ENCODE results near the gene RNFT2. TPM values are rescaled to one million over a fixed set of nuclear protein-coding genes. Genes with fewer than 3 reads are reported as not detected.
A peak's percentile ranks its signal among the peaks of the same experiment; 100 is the strongest.

Gene RNFT2
- total RNA-seq, 3 donors from 2014 or later, result under 0.01 to 1.9 (median 1.6) TPM

DNA sequence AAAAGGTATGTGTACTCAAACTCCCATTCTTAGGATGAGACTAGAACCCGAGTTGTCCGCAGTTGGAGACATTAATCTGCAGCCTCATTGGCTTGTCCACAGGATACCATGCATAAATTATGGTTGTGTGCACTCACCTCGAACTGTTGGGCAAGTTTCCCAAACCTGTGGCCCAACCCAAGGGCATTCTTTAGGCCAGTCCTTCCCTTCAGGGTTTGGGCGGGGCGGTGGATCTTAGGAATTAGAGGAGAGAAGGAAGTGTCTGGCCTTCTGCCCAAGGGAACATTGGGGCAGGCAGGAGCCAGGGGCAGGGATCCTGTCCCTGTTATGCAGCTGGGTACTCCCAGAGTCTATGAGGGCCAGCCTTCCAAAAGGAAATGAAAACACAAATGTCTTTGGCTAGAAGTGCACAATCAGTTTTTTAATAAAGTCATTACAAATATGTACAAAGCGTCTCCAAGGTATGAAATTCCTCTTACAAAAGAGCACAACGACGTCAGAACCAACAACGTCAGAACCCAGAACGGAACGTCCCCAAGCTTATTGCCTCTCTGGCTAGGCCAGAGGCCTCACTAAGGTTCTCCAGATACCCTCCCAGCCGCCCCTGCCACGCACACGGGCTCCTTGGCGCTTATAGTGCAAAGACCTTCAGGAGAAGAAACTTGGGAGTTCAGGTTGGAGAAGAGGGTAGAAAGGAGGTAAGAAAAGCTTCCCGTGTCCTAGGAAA lies 117.8 kb downstream of the RNFT2 start:
- H3K36me3 ChIP-seq, result no peaks in the 10 kb centered on the region
- H3K27ac ChIP-seq, result no peak overlapping the region
- H3K4me3 ChIP-seq, result no peak overlapping the region
- no peaks in the 10 kb centered on the region for H3K9me3 ChIP-seq
- no peaks in the 10 kb centered on the region for H3K4me1 ChIP-seq
- intact Hi-C loops (cut with DNase I; ENCODE audit: low total_unique reads), result no loop called here
- peaks cover 0 to 5% of the 10 kb centered on the region in 2 donors for H3K27me3 ChIP-seq
- no peak for DNase-seq (ENCODE audit: low spot score in 2 of 2)
- TF ChIP-seq POLR2AphosphoS5 (IDR thresholded peaks at IDR 0.05) (no peak), POLR2A (IDR thresholded peaks at IDR 0.05) (no peak)
- TF ChIP-seq, protein P1, sequence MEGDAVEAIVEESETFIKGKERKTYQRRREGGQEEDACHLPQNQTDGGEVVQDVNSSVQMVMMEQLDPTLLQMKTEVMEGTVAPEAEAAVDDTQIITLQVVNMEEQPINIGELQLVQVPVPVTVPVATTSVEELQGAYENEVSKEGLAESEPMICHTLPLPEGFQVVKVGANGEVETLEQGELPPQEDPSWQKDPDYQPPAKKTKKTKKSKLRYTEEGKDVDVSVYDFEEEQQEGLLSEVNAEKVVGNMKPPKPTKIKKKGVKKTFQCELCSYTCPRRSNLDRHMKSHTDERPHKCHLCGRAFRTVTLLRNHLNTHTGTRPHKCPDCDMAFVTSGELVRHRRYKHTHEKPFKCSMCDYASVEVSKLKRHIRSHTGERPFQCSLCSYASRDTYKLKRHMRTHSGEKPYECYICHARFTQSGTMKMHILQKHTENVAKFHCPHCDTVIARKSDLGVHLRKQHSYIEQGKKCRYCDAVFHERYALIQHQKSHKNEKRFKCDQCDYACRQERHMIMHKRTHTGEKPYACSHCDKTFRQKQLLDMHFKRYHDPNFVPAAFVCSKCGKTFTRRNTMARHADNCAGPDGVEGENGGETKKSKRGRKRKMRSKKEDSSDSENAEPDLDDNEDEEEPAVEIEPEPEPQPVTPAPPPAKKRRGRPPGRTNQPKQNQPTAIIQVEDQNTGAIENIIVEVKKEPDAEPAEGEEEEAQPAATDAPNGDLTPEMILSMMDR (IDR thresholded peaks at IDR 0.05), result no peak

DNA sequence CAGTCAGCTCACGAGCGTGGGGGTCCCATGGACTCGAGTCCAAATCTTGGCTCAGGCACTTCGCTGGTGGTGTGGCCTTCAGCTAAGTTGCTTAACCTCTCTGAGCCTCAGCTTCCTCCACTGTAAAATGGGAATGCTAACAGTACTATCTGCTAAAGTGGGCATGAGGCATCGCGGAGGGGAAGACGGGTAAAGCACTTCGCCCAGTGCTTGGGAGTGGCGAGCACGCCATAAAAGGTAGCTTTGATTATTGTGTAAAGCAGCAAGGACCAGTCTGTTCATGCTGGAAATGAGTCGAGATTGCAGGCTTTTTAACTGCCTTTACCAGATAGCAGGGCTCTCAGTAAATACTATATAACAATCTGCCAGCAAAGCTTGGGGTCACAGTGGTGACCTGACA lies 118.6 kb downstream of the RNFT2 start:
- no peaks in the 10 kb centered on the region for H3K9me3 ChIP-seq
- TF ChIP-seq POLR2AphosphoS5 (IDR thresholded peaks at IDR 0.05) (no peak), POLR2A (IDR thresholded peaks at IDR 0.05) (no peak)
- TF ChIP-seq, protein P1 (IDR thresholded peaks at IDR 0.05), result no peak
- intact Hi-C loops (cut with DNase I; ENCODE audit: low total_unique reads), result no loop called here
- H3K27ac ChIP-seq, result no peak overlapping the region
- DNase-seq (ENCODE audit: low spot score in 2 of 2), result no peak
- no peaks in the 10 kb centered on the region for H3K36me3 ChIP-seq
- H3K4me1 ChIP-seq, result no peaks in the 10 kb centered on the region
- no peak overlapping the region for H3K4me3 ChIP-seq
- H3K27me3 ChIP-seq, result peaks cover 0 to 5% of the 10 kb centered on the region in 2 donors

DNA sequence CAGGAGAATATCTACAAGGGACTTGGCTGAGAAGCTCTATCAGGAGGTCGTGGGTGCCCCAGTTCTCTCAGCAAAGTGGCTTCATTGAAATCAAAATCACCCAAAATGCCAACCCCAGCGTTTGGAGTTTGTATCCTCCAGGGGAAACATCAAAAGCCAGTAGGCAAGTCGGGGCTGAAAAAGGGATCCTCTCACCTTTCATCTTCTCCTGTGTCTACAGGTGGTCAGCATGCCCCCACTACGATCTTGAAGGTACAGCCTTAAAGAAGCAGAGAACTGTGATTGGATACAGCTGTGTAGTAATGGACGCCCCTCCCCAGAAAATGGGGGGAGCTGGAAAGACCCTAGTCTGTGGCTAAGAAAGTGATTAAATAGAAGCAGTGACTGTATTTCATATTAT lies 121.0 kb downstream of the RNFT2 start:
- Histone ChIP-seq H3K4me3 (peak overlapping the region in 2 of 3 donors; percentile 43 to 63), H3K9me3 (no peaks in the 10 kb centered on the region), H3K4me1 (no peaks in the 10 kb centered on the region), H3K27me3 (peaks cover 0 to 5% of the 10 kb centered on the region in 2 donors), H3K27ac (no peak overlapping the region), H3K36me3 (no peaks in the 10 kb centered on the region)
- TF ChIP-seq, protein P1 (IDR thresholded peaks at IDR 0.05), result no peak
- TF ChIP-seq POLR2AphosphoS5 (IDR thresholded peaks at IDR 0.05) (no peak), POLR2A (IDR thresholded peaks at IDR 0.05) (no peak)
- intact Hi-C loops (cut with DNase I; ENCODE audit: low total_unique reads), result no loop called here
- DNase-seq (ENCODE audit: low spot score in 2 of 2), result no peak

DNA sequence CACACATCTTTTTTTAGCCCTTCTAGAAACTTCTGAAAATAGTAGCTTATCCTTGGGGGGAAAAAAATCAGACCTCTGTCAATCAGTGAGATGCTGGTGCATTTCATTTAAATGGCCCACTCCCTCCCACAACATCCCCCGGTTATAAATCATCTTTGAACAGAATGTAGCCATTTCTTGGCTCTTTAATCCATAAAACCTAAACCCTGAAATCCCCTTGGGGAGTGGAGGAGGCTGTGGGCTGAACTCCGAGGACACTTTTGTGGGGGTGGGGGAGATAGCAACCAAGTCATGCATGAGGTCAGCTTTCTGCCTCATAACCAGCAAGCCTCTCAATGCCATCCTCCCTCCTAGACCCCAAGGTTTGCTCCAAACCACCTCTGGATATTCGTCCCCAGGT lies 122.1 kb downstream of the RNFT2 start:
- Histone ChIP-seq H3K4me1 (no peaks in the 10 kb centered on the region), H3K36me3 (no peaks in the 10 kb centered on the region), H3K9me3 (no peaks in the 10 kb centered on the region), H3K27ac (no peak overlapping the region), H3K4me3 (peak overlapping the region in 2 of 3 donors; percentile 43 to 63), H3K27me3 (peaks cover 0 to 5% of the 10 kb centered on the region in 2 donors)
- intact Hi-C loops (cut with DNase I; ENCODE audit: low total_unique reads), result no loop called here
- DNase-seq (ENCODE audit: low spot score in 2 of 2), result no peak
- TF ChIP-seq POLR2A (IDR thresholded peaks at IDR 0.05), result no peak
- TF ChIP-seq, protein P1 (IDR thresholded peaks at IDR 0.05), result no peak
- no peak for TF ChIP-seq POLR2AphosphoS5 (IDR thresholded peaks at IDR 0.05)

DNA sequence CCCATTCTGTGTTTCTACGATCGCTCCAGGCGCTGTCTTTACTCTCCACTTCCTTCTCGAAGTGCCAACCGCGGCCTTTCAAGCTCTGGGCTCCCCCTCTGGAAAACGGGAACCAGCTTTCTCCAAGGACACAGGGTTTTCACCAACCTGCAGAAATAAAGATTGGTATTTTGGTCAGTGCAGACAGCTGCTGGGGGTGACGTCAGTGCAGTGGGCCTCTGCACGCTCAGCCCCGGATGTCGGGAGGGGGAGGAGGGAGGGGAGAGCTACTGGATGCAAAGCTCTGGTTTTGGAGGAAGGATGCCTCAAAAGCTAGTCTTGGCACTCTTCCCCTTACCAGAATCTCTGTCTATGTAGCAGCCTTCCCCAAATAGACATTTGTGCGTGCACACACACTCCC lies 123.2 kb downstream of the RNFT2 start:
- intact Hi-C loops (cut with DNase I; ENCODE audit: low total_unique reads), result no loop called here
- H3K36me3 ChIP-seq, result no peaks in the 10 kb centered on the region
- no peaks in the 10 kb centered on the region for H3K27me3 ChIP-seq
- H3K4me1 ChIP-seq, result no peaks in the 10 kb centered on the region
- H3K9me3 ChIP-seq, result no peaks in the 10 kb centered on the region
- TF ChIP-seq POLR2A (IDR thresholded peaks at IDR 0.05), result no peak
- TF ChIP-seq POLR2AphosphoS5 (IDR thresholded peaks at IDR 0.05), result no peak
- TF ChIP-seq, protein P1 (IDR thresholded peaks at IDR 0.05), result no peak
- DNase-seq (ENCODE audit: low spot score in 2 of 2), result no peak
- no peak overlapping the region for H3K27ac ChIP-seq
- H3K4me3 ChIP-seq, result no peak overlapping the region

Measured in breast epithelium (tissue), 4 donors.